PC-3 (cell line): ENCODE measurements around the gene FZR1. TPM values are rescaled to one million over a fixed set of nuclear protein-coding genes. Genes with fewer than 3 reads are reported as not detected.
"Not testable (repeated sequence)": the region's sequence is repeated elsewhere in the genome, so short reads cannot be mapped to it uniquely, and the experiment has no call there.

Experiments
- ATAC-seq: fragments of 200-7000 bp; cut with Tn5 transposase; 2 replicates; pipeline ENCODE4 v1.9.1; 2020; ENCODE audit warnings: mild to moderate bottlenecking, moderate library complexity
- BruUV-seq: library from RNA; stranded (reverse); fragments of 400-500 nt; replicated peaks from 2 replicates; lab custom pipeline; 2021; lab: Mats Ljungman, UMichigan
- CTCF ChIA-PET: fragments of 300-600 bp; sonication (Branson Sonifier 250); formaldehyde crosslinking; loops from one replicate; lab custom pipeline; 2022; ENCODE audit warnings: antibody characterized with exemption; lab: Charles Lee
- POLR2A ChIA-PET: fragments of 300-600 bp; sonication (Branson Sonifier 250); formaldehyde crosslinking; loops from one replicate; lab custom pipeline; 2022; ENCODE audit warnings: antibody characterized with exemption; ENCODE audit not compliant: unreplicated experiment; lab: Charles Lee
- DNase-seq: peaks from one replicate; pipeline ENCODE4 v3.0.0-alpha.2; 2015
- H2AFZ ChIP-seq: fragments of 300-600 bp; sonication (generic); 2 replicates; pipeline ENCODE4 v1.6.0; 2016; ENCODE audit warnings: antibody characterized with exemption, low read length
- H3F3A ChIP-seq: fragments of 300-600 bp; sonication (generic); one replicate; pipeline ENCODE4 v1.6.0; 2017; ENCODE audit warnings: antibody characterized with exemption, low read length, control low read depth, mild to moderate bottlenecking; ENCODE audit not compliant: unreplicated experiment
- H3K27ac ChIP-seq: fragments of 300-600 bp; sonication (generic); 2 replicates; pipeline ENCODE4 v1.5.1; 2016; ENCODE audit warnings: mild to moderate bottlenecking, low read length
- H3K27me3 ChIP-seq: fragments of 300-600 bp; sonication (generic); 2 replicates; pipeline ENCODE4 v1.6.1; 2016; ENCODE audit warnings: low read length, mixed read lengths
- H3K36me3 ChIP-seq: fragments of 300-600 bp; sonication (generic); 2 replicates; pipeline ENCODE4 v1.6.1; 2016; ENCODE audit warnings: low read depth, mixed run types, low read length, mixed read lengths
- H3K4me1 ChIP-seq: fragments of 300-600 bp; sonication (generic); 2 replicates; pipeline ENCODE4 v1.5.1; 2016; ENCODE audit warnings: low read length; ENCODE audit not compliant: insufficient read depth
- H3K4me2 ChIP-seq: fragments of 300-600 bp; sonication (generic); 2 replicates; pipeline ENCODE4 v1.6.0; 2016; ENCODE audit warnings: low read length
- H3K4me3 ChIP-seq: fragments of 300-600 bp; sonication (generic); 2 replicates; pipeline ENCODE4 v1.5.1; 2016; ENCODE audit warnings: mild to moderate bottlenecking, low read length, mixed read lengths
- H3K79me2 ChIP-seq: fragments of 300-600 bp; sonication (generic); 2 replicates; pipeline ENCODE4 v1.6.1; 2017; ENCODE audit warnings: low read length, mixed read lengths
- H3K9ac ChIP-seq: fragments of 300-600 bp; sonication (generic); 2 replicates; pipeline ENCODE4 v1.6.0; 2016; ENCODE audit warnings: mild to moderate bottlenecking, low read length
- H3K9me2 ChIP-seq: fragments of 300-600 bp; sonication (generic); replicated peaks from 2 replicates; pipeline ENCODE4 v1.6.1; 2016; ENCODE audit warnings: mixed run types, low read length, mixed read lengths
- H3K9me3 ChIP-seq: fragments of 300-600 bp; sonication (generic); 2 replicates; pipeline ENCODE4 v1.6.1; 2016; ENCODE audit warnings: low read length, mixed read lengths
- H4K20me1 ChIP-seq: fragments of 300-600 bp; sonication (generic); 2 replicates; pipeline ENCODE4 v1.6.1; 2016; ENCODE audit warnings: low read length, mixed read lengths
- CTCF ChIP-seq: fragments of 300-600 bp; sonication (generic); conservative IDR thresholded peaks from 2 replicates; pipeline ENCODE4 v1.5.1; 2017; ENCODE audit warnings: antibody characterized with exemption, low read depth, mild to moderate bottlenecking, low read length
- EZH2 ChIP-seq: fragments of 300-600 bp; sonication (generic); IDR thresholded peaks from one replicate; pipeline ENCODE4 v1.6.1; 2017; ENCODE audit warnings: antibody characterized with exemption, mild to moderate bottlenecking, low read length; ENCODE audit not compliant: unreplicated experiment
- EZH2phosphoT487 ChIP-seq: fragments of 300-600 bp; sonication (generic); IDR thresholded peaks from 2 replicates; pipeline ENCODE4 v1.6.1; 2018; ENCODE audit warnings: mild to moderate bottlenecking, antibody characterized with exemption, low read length, borderline replicate concordance
- intact Hi-C: fragments of 100-400 bp; cut with micrococcal nuclease; formaldehyde crosslinking; loops from 2 replicates; pipeline ENCODE4 v1.9.0; 2023
- total RNA-seq: library from RNA; depleted of rRNA; stranded (reverse); fragments of >200 nt; gene quantifications from 2 replicates; pipeline ENCODE4 v1.2.3, GENCODE V29; 2014

The FZR1 gene
- total RNA-seq, 1 experiment from 2014 or later = 53.6 TPM

- BruUV-seq = no TSS peak
- Histone ChIP-seq H4K20me1 (no peaks in the 10 kb centered on the region), H3K36me3 (no peaks in the 10 kb centered on the region; the same call in 1 of the 2 replicates)
These were observed 22.6 kb downstream of the FZR1 start for GRCh38 chr19:3528539-3529211.

GRCh38 chr19:3529299-3529698, 23.2 kb downstream of the FZR1 start:
- H3K4me3 ChIP-seq, H3K27ac ChIP-seq, H3K9ac ChIP-seq, H3K9me3 ChIP-seq, H3F3A ChIP-seq, ATAC-seq, H3K36me3 ChIP-seq, H2AFZ ChIP-seq, CTCF ChIA-PET, intact Hi-C loops, H3K4me2 ChIP-seq, H3K27me3 ChIP-seq, POLR2A ChIA-PET, BruUV-seq, H3K79me2 ChIP-seq, H3K9me2 ChIP-seq, DNase-seq, H3K4me1 ChIP-seq, H4K20me1 ChIP-seq: not testable (repeated sequence)

More at GRCh38 chr19:3528539-3529211, 22.6 kb downstream of the FZR1 start:
- H3K4me3 ChIP-seq = no peak overlapping the region
- CTCF ChIA-PET = no interaction called here
- no peak overlapping the region for H2AFZ ChIP-seq
- no peak for TF ChIP-seq CTCF
- no peak for TF ChIP-seq EZH2
- no peak for TF ChIP-seq EZH2phosphoT487
- no peak overlapping the region for H3K27ac ChIP-seq
- H3K27me3 ChIP-seq = no peaks in the 10 kb centered on the region
- H3K9me2 ChIP-seq = no peaks in the 10 kb centered on the region
- DNase-seq (no peak), ATAC-seq (no peak)
- no peak overlapping the region for H3K4me2 ChIP-seq
- no peaks in the 10 kb centered on the region for H3K9me3 ChIP-seq
- H3F3A ChIP-seq = no peaks in the 10 kb centered on the region
- no peaks in the 10 kb centered on the region for H3K4me1 ChIP-seq
- no peak overlapping the region for H3K9ac ChIP-seq
- H3K79me2 ChIP-seq = no peaks in the 10 kb centered on the region
- intact Hi-C loops = no loop called here
- POLR2A ChIA-PET = no interaction called here

GRCh38 chr19:3530389-3530788, 24.3 kb downstream of the FZR1 start:
- BruUV-seq = no TSS peak

More at GRCh38 chr19:3530389-3530788, 24.3 kb downstream of the FZR1 start:
- no peak for ATAC-seq
- H3K27ac ChIP-seq = no peak overlapping the region
- no peaks in the 10 kb centered on the region for H3K27me3 ChIP-seq
- H3K36me3 ChIP-seq = no peaks in the 10 kb centered on the region; the same call in 1 of the 2 replicates
- ChIA-PET POLR2A (no interaction called here), CTCF (no interaction called here)
- no peak overlapping the region for H3K4me3 ChIP-seq
- no peaks in the 10 kb centered on the region for H3K4me1 ChIP-seq
- intact Hi-C loops = no loop called here
- no peak overlapping the region for H3K9ac ChIP-seq
- H4K20me1 ChIP-seq = no peaks in the 10 kb centered on the region
- no peak for TF ChIP-seq EZH2phosphoT487
- no peak for TF ChIP-seq CTCF
- no peak for TF ChIP-seq EZH2
- H3K9me2 ChIP-seq = no peaks in the 10 kb centered on the region
- no peak overlapping the region for H2AFZ ChIP-seq
- no peaks in the 10 kb centered on the region for H3K9me3 ChIP-seq
- H3F3A ChIP-seq = no peaks in the 10 kb centered on the region
- no peak for DNase-seq
- H3K4me2 ChIP-seq = no peak overlapping the region
- no peaks in the 10 kb centered on the region for H3K79me2 ChIP-seq
